Stimulated activated CD4-positive, alpha-beta T cell treated with anti-CD3 and anti-CD28 coated beads, Interleukin-2, amount 100 ng/mL, for 24 hours (primary cell): Measurements from ENCODE around the gene PTGER2.

ENCODE experiments used
- DNase-seq, 2 donors: peaks; one replicate each; pipeline ENCODE4 v3.0.0-alpha.2; 2020

The PTGER2 gene

DNA sequence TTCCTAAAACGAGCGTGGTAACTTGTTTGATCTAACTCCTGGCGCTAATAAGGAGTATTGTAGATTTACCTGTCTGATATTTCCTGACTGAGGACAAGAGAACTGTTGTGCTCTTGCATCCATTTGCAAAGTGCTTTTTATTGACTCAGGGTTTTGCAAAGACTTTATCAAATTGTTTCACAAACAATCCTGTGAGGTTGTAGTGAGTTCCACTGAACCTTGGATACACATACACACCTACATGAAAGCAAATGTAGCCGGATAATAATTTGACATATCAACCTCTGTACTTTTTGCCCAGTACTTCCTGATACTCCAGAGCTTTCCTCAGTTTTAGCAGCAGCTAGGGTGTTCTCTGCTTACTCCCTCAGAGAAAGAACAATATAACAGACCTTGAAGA is 6.7 kb upstream of the PTGER2 start:
- no peak for DNase-seq

GRCh38 chr14:52307905-52308304 is 6.2 kb upstream of the PTGER2 start:
- DNase-seq, result no peak

DNA sequence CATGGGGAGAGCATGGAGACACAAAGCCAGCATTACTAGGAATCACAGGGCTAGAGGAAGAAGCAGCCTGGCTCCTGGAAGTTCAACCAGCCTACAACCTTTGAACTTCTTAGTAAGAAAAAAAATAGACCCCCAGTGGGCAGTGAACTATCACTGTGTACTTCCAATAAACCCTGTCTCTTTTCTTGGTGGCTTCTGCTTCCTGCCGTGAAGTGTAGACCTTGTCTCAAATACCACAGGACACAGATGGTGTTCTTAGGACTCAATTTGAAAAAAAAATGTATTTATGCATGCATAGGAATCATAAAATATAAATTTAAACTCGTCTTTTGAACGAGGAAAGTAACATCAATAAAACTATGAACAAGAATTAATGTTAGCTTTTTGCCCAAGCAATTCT is 3.6 kb upstream of the PTGER2 start:
- no peak for DNase-seq

DNA sequence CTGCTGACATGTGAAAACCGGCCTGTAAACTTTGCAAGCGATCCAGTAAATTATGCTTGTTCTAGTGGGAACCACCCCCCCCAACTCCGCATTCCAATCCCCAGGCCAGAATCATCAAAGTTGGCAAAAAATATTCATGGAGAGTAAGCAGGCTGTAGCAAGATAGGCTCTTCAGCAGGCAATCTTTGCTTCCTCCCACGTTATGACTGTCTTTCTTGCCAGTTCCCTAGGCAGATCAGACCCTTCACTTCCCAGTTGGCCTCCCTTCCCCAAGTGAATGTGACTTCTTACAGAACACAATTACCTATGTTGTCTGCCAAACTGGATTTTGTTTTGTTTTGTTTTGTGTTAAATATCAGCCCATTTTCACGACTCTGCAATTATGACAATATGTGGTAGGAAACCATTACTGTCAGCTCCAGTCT is 1.2 kb upstream of the PTGER2 start:
- DNase-seq, result no peak

- DNase-seq, result no peak
Observed at GRCh38 chr14:52313462-52313861, 650 bp upstream of the PTGER2 start.

- peak; percentile 50 to 56 for DNase-seq
Observed at GRCh38 chr14:52314595-52315354, 663 bp downstream of the PTGER2 start.

DNA sequence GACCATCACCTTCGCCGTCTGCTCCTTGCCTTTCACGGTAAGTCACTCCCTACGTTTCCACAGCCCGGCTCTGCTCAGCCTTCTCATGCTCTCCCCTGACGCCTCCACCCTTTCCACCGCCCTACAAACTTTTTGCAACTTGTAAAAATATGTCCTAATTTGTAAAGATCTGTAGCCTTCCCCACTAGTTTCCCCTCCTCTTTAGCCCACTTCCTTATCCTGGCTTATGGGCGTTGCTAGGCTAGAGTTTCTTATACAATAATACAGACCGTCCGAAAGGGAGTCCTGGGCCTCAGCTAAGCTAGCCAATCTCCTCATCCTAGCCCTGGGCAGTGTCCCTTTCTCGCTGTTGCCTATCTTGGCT is 1.2 kb downstream of the PTGER2 start:
- peak in 1 of 2 donors; percentile 38 for DNase-seq

GRCh38 chr14:52318062-52318461 is 4.0 kb downstream of the PTGER2 start:
- no peak for DNase-seq

DNA sequence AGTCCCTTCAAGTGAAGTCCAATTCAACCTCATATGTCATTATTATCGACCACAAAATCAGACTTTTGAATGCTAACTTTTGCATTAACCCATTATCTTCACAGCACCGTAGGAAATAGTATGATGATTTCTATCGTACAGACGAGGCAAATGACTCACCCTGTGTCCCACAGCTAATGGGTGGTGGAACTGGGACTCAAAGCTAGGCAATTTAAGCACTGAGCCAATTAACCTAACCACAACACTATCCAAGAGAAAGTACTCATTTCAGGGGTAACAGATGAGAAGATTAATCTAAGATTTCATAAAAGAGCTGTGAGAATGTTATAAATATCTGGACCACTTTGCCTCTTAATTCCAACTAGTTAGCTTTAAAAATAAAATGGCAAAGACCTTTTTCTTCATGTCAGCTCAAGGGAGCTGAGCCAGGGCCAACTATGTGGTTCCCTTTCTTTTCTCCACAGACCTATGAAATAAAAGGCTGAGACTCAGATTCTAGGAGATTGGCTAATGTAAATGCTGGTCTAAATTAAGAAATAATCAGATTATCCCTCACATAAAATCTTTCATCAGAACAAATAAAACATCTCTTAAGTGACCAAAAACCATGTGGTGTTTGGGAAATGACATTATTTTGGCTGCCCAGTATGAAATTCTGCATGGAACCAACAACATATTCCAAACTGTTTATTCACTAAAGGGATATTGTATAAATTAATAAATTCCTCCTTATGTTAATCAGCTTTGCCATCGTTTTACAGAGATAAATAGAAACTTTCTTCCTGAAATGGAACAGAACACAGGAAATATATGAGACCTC is 4.9 kb downstream of the PTGER2 start:
- no peak for DNase-seq

- DNase-seq, result no peak
Observed at GRCh38 chr14:52319919-52320318, 5.8 kb downstream of the PTGER2 start.

DNA sequence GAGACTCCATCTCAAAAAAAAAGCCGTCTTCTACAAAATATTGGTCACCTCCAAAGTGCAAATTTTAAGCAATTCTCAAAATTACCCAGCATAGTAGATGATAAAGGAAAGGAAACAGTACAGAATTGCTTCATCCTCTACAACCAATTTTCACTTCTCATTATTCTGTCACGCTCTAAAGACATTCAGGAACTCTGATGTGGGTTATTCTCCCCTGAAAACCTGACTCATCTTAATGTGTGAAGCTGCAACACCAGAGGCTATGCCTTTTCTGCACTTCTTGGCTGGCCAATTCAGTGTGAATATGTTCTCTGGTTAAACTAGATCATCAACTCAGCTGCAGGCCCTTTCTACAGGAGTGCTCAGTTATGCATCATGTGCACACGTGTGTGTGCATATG is 11.0 kb downstream of the PTGER2 start:
- DNase-seq, result peak in 1 of 2 donors; percentile 51

DNA sequence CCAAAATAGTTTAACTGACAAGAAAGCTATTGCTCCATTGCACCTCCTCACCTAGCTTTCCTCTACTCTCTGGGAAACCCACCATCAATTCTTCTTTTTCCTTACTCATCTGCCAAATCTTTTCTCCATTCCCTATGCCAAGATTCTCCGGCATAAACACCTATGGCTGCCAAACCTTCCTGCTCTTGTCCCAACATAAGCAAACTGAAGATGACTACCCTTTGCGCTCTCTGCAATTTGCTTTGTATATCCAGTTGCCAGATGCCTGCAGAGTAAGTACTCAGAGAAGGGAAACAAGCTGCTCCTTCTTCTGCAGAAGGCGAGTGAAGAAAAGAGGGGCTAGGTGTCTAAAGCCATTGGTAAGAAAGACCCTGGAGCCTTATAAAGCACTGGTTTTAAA is 11.5 kb downstream of the PTGER2 start:
- DNase-seq, result no peak

GRCh38 chr14:52327374-52328226 is 13.5 kb downstream of the PTGER2 start:
- no peak for DNase-seq

GRCh38 chr14:52328276-52328675 is 14.2 kb downstream of the PTGER2 start:
- no peak for DNase-seq

GRCh38 chr14:52329678-52330369 is 15.7 kb downstream of the PTGER2 start:
- no peak for DNase-seq

DNA sequence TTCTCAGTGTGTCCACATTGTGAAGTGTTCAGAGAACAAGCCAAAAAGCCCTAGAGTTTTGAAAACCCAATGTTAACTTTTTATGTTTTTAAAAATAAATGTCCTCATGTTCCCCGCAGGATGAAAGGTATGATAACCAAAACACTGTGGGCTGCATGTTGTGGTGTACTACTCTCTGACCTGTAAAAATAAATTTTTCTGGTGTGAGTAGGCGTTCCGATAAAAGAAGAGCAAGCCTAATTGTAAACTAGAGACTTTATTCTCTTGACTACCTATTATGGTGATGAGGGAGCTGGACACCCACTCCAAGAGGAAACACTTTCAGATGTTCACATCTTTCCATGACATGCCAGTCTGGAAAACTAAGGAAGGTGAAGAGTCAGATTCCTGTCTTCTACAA is 18.2 kb downstream of the PTGER2 start:
- DNase-seq, result no peak

GRCh38 chr14:52333108-52333507 is 19.0 kb downstream of the PTGER2 start:
- DNase-seq, result no peak

GRCh38 chr14:52333823-52334657 is 19.9 kb downstream of the PTGER2 start:
- DNase-seq, result no peak

GRCh38 chr14:52336241-52336640 is 22.1 kb downstream of the PTGER2 start:
- no peak for DNase-seq

DNA sequence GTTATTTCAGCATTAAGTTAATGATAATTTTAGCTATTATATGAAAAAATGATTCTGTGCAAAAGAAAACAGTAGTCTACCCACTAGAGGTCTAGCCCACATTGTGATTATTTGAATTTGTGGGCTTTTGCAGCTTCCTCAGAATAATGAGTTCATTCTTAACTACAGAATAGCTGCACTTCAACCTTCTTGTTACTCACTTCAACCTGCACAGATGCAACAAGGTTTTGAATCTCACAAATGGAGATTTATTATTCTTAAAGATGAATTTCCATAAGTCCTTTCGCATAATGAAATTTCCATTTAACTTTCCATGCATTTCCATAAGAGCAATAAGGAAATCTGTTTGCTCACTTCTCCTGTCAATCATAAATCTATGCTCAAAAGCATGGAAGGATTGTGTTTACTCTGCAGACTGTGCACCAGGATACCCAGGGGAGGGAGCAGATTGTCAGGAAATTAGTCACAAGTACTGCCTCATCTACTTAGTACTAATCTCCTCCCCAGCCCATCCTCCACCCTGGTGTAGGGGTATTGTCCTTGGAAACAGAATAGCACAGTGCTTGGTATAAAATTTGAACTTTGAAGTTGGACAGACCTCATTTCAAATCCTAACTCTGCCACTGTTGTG is 24.1 kb downstream of the PTGER2 start:
- DNase-seq, result no peak

DNA sequence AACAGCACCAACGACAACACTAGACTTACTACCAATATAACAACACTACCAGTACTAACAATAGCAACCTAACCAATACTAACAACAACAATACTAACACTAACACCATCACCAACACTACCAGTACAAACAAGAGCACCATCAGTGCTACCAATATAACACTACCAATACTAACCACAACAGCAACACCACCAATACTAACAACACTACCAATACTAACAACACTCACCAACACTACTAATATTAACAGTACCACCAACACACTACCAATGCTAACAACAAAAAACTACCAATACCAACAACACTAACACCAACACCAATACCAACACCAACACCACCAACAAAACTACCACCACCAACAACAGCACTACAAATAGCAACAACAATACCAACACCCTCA is 25.1 kb downstream of the PTGER2 start:
- DNase-seq, result no peak
